ENCODE results near the gene ALMS1.

GRCh38 chr2:73444202-73444601 is 58.6 kb downstream of the ALMS1 start:
- TF ChIP-seq CTCF (conservative IDR thresholded peaks at IDR 0.05; ENCODE audit: low read depth, low read length) (no peak), EZH2 (IDR thresholded peaks at IDR 0.05; ENCODE audit: borderline replicate concordance, low read depth, low read length, poor library complexity, severe bottlenecking) (no peak)
